GM12874 (cell line): ENCODE measurements around the gene SLC25A43.

Source experiments
- CTCF ChIP-seq: IDR thresholded peaks from 2 replicates; pipeline ENCODE4 v1.5.1; 2011; ENCODE audit warnings: low read depth, mild to moderate bottlenecking, control low read depth, low read length, moderate library complexity; ENCODE audit not compliant: insufficient read depth

SLC25A43 gene

GRCh38 chrX:119417376-119417775 is 18.2 kb downstream of the SLC25A43 start:
- TF ChIP-seq CTCF = no peak

GRCh38 chrX:119417842-119418241 is 18.7 kb downstream of the SLC25A43 start:
- TF ChIP-seq CTCF = no peak

GRCh38 chrX:119419146-119419545 is 20.0 kb downstream of the SLC25A43 start:
- no peak for TF ChIP-seq CTCF

- TF ChIP-seq CTCF = no peak
These were observed 20.8 kb downstream of the SLC25A43 start for GRCh38 chrX:119419898-119420297.

GRCh38 chrX:119421016-119421705 is 22.0 kb downstream of the SLC25A43 start:
- TF ChIP-seq CTCF = no peak

GRCh38 chrX:119423631-119424030 is 24.5 kb downstream of the SLC25A43 start:
- no peak for TF ChIP-seq CTCF

GRCh38 chrX:119424999-119425398 is 25.9 kb downstream of the SLC25A43 start:
- no peak for TF ChIP-seq CTCF
